NT2/D1 (cell line): ENCODE results near the gene FCRLB.
"Not testable (repeated sequence)": the region's sequence is repeated elsewhere in the genome, so short reads cannot be mapped to it uniquely, and the experiment has no call there.

Source experiments
- DNase-seq: peaks from one replicate; pipeline ENCODE4 v3.0.0-alpha.2; 2011; ENCODE audit warnings: low read depth, low spot score
- H3K27me3 ChIP-seq: 2 replicates; pipeline ENCODE4 v1.6.0; 2011; ENCODE audit warnings: mild to moderate bottlenecking; ENCODE audit not compliant: insufficient read length, insufficient read depth
- H3K36me3 ChIP-seq: 2 replicates; pipeline ENCODE4 v1.6.1; 2011; ENCODE audit warnings: mild to moderate bottlenecking, low read length, mixed read lengths; ENCODE audit not compliant: insufficient read depth, insufficient read length
- H3K4me1 ChIP-seq: 2 replicates; pipeline ENCODE4 v1.5.1; 2011; ENCODE audit not compliant: insufficient read depth, insufficient read length
- H3K4me3 ChIP-seq: 2 replicates; pipeline ENCODE4 v1.5.1; 2011; ENCODE audit warnings: low read depth; ENCODE audit not compliant: insufficient read length
- H3K9ac ChIP-seq: 2 replicates; pipeline ENCODE4 v1.6.0; 2011; ENCODE audit warnings: low read depth; ENCODE audit not compliant: insufficient read length
- H3K9me3 ChIP-seq: 2 replicates; pipeline ENCODE4 v1.5.1; 2011; ENCODE audit warnings: mild to moderate bottlenecking, low read length; ENCODE audit not compliant: insufficient read depth
- SUZ12 ChIP-seq: IDR thresholded peaks from 2 replicates; pipeline ENCODE4 v1.6.1; 2011; ENCODE audit not compliant: insufficient read length, insufficient read depth; ENCODE audit errors: extremely low read depth
- YY1 ChIP-seq: IDR thresholded peaks from 2 replicates; pipeline ENCODE4 v1.6.1; 2011; ENCODE audit not compliant: insufficient read length, insufficient read depth
- ZNF274 ChIP-seq: IDR thresholded peaks from 2 replicates; pipeline ENCODE4 v1.6.1; 2011; ENCODE audit warnings: mild to moderate bottlenecking, low read depth, low read length

Gene FCRLB, protein sequence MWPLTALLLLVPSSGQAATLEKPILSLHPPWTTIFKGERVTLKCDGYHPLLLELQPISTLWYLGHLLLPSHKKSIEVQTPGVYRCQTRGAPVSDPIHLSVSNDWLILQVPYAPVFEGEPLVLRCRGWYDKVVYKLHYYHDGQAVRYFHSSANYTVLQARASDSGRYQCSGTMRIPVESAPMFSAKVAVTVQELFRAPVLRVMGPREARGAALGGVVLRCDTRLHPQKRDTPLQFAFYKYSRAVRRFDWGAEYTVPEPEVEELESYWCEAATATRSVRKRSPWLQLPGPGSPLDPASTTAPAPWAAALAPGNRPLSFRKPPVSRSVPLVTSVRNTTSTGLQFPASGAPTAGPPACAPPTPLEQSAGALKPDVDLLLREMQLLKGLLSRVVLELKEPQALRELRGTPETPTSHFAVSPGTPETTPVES

DNA sequence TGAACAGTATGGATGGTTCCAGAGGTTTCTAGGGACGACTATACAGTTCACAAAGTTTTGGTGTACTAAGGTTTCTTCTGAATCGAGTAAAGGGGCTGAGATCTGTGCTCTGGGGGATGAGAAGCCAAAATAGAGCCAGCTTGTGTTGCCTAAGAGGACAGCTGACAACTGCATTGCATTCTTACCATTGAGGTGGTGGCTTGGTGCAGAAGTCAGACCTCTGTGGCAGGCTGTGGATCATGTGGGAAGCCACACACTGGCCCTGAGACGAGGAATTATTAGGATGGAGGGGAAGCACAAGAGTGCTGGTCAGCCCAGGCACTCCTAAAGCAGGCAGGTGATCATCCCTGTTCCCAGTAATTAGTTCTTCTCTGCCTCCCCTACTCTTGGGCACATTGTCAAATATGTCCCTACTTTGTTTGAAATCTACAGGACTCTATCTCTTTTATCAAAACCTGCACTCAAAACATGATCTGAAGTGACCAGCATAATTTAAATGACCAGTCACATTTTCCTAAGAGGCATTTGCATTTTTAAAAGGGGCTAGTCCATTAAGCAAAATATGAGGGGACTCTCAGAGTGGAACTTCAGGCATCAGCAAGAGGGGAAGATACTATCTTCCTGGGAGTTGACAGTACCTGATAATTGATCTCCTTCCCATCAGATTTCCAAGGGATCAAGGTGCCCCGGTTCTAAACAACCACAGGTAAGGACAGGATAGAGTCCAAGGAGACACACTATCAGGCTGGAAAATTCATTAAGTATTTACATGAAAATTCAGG lies at the start of gene FCRLB:
Gene FCRLB, plus strand, starts transcription at position 589 of the 782 bp plus-strand sequence. CDS start 1,129 bp downstream, outside the sequence.
- Histone ChIP-seq H3K4me1 (peaks cover 6% of the 10 kb centered on the region), H3K9ac (no peak within 1 kb of the TSS), H3K9me3 (no peaks in the 10 kb centered on the region), H3K4me3 (no peak within 1 kb of the TSS), H3K36me3 (no peaks in the 10 kb centered on the region), H3K27me3 (peaks cover 34% of the 10 kb centered on the region)
- no peak for TF ChIP-seq YY1
- no peak for TF ChIP-seq SUZ12
- TF ChIP-seq ZNF274: no peak
- DNase-seq: no peak

DNA sequence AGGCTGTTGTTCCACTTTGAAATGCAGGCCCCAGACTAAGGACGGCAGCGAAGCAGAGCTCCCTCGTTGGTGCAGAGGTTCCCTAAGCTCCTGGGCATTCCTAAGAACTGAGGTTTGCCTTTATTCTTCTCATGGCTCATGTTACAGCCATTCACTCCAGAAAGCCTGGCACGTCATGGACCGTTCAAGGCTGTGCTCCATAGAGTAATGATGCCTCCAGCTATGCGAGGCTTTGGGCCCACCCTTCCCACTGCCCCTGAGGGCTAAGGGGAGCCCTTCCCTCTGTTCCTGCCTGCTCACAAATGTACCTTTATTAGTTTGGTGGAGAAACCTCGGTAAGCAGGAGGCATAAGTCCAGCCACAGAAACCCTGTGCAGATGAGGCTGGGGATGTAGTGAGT lies 47.9 kb upstream of the FCRLB start:
- DNase-seq: not testable (repeated sequence)

DNA sequence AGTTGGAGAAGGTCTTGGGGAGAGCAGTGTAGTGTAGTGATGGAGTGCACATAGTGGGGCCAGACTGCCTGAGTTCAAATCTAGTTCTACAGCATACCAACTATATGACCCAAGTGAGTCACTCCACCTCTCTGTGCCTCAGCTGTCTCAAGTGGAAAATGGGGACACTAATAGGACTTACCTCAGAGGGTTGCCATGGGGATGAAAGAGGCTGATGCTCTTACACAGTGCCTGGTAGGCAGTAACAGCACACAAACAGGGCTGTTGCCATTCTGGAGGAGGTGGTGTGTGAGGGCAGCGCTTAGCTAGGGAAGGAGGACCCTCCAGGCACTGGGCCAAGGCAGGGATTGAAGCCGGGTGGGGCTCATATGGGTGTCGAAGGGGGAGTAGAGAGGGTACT lies 46.9 kb upstream of the FCRLB start:
- H3K27me3 ChIP-seq, H3K36me3 ChIP-seq: not testable (repeated sequence)

More for the DNA sequence above, 47.9 kb upstream of the FCRLB start:
- not testable (repeated sequence) for H3K27me3 ChIP-seq, H3K4me1 ChIP-seq, H3K9ac ChIP-seq, H3K4me3 ChIP-seq, H3K9me3 ChIP-seq, H3K36me3 ChIP-seq

DNA sequence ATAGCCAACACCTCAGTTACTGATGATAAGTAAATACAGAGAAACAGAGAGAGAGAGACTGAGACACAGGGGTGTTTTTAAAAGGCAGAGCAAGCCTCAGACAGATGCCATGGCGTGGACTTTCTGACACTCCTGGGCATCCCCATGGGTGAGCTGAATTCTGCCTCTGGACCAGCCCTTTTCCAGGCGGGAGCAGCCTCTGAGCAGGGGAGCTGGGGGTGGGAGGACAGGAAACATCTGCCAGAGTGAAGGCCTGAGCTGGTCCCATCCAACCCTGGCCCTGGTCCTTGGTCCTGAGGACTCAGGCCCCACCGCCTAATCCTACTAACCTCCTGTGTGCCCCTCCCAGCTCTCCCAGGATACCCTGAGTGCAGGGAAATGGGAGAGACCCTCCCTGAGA lies 46.4 kb upstream of the FCRLB start:
- not testable (repeated sequence) for H3K27me3 ChIP-seq, H3K9me3 ChIP-seq, H3K4me3 ChIP-seq, H3K9ac ChIP-seq, DNase-seq, H3K36me3 ChIP-seq, H3K4me1 ChIP-seq

More for the DNA sequence above, 46.9 kb upstream of the FCRLB start:
- H3K9me3 ChIP-seq, H3K9ac ChIP-seq, DNase-seq, H3K4me3 ChIP-seq, H3K4me1 ChIP-seq: not testable (repeated sequence)

DNA sequence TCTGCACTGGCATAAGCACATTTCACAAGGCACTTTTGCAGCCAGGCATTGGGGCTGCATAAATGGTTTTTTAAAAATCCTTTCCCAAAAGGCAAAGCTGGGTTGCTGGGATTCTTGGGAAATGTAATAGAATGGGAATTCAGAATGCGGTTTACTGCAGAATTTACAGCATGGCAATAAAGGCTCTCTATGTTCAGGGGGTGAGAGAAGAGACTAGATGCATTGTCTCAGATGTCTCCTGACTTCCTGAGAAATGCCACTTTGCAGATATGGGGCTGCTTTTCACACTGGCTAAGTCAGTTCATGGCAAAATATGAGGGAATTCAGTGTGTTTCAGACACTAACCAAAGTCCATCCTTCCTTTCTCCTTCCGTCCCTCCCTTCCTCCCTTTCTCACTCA lies 44.9 kb upstream of the FCRLB start:
- Histone ChIP-seq H3K4me1 (peaks cover 2% of the 10 kb centered on the region), H3K9ac (no peak overlapping the region), H3K36me3 (no peaks in the 10 kb centered on the region), H3K4me3 (no peak overlapping the region), H3K9me3 (no peaks in the 10 kb centered on the region), H3K27me3 (no peaks in the 10 kb centered on the region)
- no peak for TF ChIP-seq YY1
- TF ChIP-seq ZNF274: no peak
- TF ChIP-seq SUZ12: no peak
- DNase-seq: no peak

DNA sequence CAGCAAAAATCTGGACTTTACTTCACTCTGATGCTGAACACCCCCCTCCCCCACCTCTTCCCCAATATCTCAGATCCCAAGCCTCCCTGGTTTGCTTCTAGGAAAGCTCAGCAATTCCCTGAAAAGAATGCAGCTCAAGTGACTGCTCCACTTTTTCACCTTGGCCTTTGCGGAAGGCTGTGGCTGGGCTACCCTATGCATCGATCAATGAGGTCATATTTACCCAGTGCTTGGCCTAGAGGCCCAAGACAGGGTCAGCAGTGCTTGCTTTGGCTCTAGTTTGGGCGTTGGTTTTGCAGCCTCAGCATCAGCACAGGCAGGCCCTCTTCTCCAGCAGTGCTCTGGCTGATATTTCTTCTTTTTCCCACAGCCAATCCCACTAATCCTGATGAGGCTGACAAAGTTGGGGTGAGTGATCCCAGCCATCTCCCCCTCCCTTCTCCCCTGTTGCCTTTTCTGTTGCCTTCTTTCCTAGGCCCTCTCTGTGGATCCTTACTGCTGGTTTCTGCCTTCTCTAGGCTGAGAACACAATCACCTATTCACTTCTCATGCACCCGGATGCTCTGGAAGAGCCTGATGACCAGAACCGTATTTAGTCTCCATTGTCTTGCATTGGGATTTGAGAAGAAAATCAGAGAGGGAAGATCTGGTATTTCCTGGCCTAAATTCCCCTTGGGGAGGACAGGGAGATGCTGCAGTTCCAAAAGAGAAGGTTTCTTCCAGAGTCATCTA lies 44.2 kb upstream of the FCRLB start:
- TF ChIP-seq YY1 (no peak), ZNF274 (no peak), SUZ12 (no peak)
- H3K9me3 ChIP-seq: no peaks in the 10 kb centered on the region
- H3K4me1 ChIP-seq: peaks cover 2% of the 10 kb centered on the region
- no peak overlapping the region for H3K9ac ChIP-seq
- no peaks in the 10 kb centered on the region for H3K27me3 ChIP-seq
- no peak overlapping the region for H3K4me3 ChIP-seq
- H3K36me3 ChIP-seq: no peaks in the 10 kb centered on the region
- no peak for DNase-seq

DNA sequence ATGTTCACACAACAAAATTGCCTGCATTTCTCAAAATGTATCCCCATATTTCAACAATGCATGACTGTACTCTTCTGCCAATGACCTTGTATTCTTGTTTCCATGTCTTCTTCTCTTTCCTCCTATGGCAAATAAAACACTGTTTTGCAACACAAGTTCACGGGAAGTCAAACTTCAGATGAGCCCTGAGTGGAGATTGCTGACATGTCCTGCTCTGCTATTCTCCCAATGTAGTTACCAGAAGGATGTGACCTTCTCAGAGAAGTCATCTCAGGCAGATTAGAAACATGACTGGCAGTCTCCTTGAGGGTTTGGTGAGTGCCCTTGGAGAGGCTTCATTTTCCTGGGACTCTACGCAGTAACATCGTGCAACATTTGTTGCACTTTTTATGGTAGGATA lies 42.8 kb upstream of the FCRLB start:
- H3K9ac ChIP-seq: no peak overlapping the region
- peaks cover 2% of the 10 kb centered on the region for H3K4me1 ChIP-seq
- DNase-seq: no peak
- no peaks in the 10 kb centered on the region for H3K9me3 ChIP-seq
- TF ChIP-seq ZNF274 (no peak), YY1 (no peak), SUZ12 (no peak)
- no peaks in the 10 kb centered on the region for H3K36me3 ChIP-seq
- no peak overlapping the region for H3K4me3 ChIP-seq
- H3K27me3 ChIP-seq: no peaks in the 10 kb centered on the region
